HG03442 (cell line): Measurements from ENCODE around the gene CDC23.
"Not testable (repeated sequence)": the region's sequence is repeated elsewhere in the genome, so short reads cannot be mapped to it uniquely, and the experiment has no call there.

Source experiments
- ATAC-seq: cut with Tn5 transposase; IDR thresholded peaks from one replicate; pipeline ENCODE4 v1.9.1; 2021; ENCODE audit warnings: mild to moderate bottlenecking, moderate library complexity; ENCODE audit not compliant: unreplicated experiment

The CDC23 gene

DNA sequence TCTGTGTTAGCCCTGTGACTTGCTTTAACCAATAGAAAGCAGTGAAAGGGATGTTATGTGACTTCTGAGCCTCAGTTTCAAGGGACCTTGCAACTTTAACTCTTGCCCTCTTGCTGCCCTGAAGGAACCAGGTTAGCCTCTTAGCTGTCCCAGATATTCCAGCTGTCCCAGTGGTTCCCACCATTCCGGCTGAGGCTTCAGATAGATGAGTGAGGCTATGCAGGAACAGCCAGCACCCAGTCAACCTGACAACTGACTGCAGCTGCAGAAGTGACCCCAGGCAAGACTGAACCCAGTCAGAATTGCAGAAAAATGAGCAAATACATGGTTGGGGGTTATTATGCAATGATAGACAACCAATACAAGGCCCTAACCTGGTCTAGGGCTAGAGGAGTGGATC lies 10.4 kb upstream of the CDC23 start:
- ATAC-seq: no peak

DNA sequence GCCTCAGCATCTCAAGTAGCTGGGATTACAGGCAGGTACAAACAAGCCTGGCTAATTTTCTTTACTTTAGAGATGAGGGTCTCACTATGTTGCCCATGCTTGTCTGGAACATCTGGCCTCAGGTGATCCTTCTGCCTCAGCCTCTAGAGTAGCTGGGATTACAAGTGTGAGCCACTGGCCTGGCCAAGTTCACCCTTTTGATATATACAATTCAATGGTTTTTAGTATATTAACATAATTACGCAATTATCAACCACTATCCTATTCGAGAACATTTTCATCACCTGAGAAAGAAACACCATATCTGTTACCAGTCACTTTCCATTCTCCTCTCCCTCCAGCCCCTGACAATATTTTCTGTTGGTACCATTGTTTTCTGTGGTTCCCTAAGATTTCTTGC lies 3.7 kb upstream of the CDC23 start:
- no peak for ATAC-seq

DNA sequence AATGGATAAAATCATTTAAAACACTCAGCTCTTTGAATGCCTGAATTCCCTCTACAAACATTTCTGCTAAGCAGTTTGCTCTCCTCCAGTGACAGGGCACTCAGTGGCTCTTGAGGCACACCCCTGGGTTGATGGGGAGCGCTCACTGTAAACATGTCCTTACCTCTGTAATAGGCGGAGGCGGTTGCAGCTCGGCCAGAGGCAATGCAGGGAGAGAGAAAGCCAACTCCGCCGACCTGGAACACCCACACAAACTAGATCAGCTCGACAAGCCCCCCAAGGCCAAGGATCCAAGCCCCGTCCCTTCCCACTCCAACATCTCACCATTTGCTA lies 329 bp downstream of the CDC23 start:
- peak; percentile 5 for ATAC-seq

DNA sequence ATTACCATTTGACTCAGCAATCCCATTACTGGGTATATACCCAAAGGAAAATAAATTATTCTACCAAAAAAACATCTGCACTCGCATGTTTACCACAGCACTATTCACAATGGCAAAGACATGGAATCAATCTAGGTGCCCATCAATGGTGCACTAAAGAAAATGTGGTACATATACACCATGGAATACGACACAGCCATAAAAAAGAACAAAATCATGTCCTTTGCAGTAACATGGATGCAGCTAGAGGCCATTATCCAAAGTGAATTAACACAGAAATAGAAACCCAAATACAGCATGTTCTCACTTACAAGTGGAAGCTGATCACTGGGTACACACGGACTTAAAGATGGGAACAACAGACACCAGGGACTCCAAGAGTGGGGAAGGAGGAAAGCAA lies 2.1 kb downstream of the CDC23 start:
- no peak for ATAC-seq

DNA sequence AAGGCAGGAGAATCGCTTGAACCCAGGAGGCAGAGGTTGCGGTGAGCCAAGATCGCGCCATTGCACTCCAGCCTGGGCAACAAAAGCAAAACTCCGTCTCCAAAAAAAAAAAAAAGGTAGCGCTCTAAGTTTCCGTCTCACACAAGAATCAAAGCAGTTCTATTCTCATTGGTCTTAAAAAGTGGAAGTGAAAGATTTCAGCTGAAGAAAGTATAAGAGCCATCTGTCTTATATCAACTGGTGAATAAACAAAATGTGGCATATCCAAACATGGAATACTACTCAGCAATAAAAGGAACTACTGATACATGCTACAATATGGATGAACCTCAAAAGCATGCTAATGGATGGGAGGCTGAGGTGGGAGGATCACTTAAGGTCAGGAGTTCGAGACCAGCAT lies 19.3 kb downstream of the CDC23 start:
- not testable (repeated sequence) for ATAC-seq

DNA sequence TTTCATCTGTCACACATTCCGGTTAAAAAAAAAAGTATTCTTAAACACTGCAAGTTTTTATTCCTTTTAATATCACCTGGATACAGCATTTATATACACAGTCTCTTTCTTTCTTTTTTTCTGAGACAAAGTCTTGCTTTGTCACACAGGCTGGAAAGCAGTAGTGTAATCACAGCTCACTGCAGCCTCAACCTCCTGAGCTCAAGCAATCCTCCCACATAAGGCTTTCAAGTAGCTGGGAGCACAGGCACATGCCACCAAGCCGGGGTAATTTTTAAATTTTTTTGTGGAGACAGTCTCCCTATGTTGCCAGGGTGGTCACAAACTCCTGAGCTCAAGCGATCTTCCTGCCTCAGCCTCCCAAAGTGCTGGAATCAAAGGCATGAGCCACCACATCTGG lies 20.3 kb downstream of the CDC23 start:
- ATAC-seq: no peak

DNA sequence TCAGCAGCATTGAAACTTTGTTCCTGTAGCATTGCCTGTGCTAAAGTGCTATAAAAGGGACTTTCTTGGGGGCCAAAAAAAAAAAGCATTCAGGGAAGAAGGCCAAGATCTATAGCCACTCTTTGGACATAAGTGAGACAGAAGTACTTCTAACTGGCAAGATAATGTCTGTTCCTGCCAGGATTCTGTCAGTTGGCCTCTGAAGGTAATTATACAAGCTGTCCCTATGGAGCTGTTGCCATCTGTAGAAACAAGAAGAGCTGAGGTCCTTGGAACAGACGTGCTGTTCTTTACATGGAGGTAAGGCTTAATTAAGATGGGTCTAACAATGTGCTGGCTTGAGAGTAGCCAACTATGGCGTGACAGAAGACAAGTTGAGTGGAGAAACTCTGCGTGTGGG lies 24.5 kb downstream of the CDC23 start:
- no peak for ATAC-seq

DNA sequence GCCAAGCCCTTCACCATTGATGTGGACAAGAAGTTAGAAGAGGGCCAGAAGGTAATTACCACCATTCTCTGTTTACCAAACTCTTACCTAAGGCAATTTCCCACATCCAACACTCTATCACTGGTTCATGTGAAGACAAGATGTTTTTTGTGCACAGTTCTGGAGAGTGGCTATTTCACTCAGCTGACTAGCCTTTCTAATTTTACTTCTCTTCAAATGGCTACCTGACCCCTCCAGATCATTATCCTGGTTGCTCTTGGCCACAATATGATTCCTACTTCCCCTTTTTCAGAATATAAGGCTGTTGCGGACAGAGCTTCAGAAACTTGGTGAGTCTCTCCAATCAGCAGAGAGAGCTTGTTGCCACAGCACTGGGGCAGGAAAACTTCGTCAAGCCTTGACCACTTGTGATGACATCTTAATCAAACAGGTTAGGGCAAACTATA lies 27.1 kb downstream of the CDC23 start:
- ATAC-seq: peak; percentile 58

DNA sequence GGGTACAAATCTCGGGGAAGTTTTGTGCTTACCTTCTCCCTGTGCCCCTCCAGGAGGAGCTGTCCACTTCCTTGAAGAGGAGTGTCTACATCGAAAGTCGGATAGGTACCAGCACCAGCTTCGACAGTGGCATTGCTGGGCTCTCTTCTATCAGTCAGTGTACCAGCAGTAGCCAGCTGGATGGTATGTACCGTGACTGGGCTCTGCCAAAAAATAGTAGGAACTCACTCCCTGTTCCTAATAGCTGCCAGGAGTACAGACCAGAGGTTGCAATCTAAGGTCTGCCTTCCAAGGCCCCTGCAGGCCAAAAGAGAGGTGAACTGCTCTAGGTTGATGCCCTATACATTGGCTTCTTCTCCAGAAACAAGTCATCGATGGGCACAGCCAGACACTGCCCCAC lies 30.3 kb downstream of the CDC23 start:
- no peak for ATAC-seq

DNA sequence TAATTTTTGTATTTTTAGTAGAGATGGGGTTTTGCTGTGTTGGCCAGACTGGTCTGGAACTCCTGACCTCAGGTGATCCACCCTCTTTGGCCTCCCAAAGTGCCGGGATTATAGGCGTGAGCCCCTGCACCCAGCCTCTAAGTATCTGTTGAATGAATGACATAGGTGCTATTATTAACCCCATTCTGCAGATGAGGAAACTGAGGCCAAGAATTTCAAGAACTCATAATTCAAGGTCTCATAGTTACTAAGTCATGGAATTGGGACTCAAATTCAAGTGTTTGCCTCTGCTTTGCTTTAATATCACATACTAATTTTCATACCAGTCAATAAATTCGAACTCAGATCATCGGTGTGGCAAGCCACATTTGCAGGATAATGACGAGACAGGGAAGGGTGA lies 32.3 kb downstream of the CDC23 start:
- no peak for ATAC-seq

DNA sequence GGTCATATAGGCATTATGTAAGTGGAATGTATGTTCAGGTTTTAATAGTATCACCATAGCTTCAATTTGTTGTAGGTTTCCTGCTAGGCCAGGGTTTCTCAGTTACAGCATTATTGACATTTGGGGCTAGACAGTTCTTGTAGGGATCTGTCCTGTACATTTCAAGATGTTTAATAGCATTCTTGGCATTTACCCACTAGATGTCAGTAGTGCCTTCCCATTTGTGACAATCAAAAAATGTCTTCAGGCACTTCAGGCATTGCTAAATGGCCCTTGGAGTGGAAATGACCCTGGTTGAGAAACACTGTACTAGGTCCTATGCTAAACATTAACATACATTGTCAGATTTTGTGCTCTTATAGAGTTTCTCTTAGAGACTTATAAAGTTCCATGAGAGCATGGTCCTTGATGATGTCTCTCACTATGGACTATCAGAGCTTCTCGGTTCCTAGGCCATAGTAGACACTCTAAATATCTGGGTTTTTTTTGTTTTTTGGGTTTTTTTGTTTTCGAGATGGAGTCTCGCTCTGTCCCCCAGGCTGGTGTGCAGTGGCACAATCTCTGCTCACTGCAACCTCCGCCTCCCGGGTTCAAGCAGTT lies 32.8 kb downstream of the CDC23 start:
- no peak for ATAC-seq

DNA sequence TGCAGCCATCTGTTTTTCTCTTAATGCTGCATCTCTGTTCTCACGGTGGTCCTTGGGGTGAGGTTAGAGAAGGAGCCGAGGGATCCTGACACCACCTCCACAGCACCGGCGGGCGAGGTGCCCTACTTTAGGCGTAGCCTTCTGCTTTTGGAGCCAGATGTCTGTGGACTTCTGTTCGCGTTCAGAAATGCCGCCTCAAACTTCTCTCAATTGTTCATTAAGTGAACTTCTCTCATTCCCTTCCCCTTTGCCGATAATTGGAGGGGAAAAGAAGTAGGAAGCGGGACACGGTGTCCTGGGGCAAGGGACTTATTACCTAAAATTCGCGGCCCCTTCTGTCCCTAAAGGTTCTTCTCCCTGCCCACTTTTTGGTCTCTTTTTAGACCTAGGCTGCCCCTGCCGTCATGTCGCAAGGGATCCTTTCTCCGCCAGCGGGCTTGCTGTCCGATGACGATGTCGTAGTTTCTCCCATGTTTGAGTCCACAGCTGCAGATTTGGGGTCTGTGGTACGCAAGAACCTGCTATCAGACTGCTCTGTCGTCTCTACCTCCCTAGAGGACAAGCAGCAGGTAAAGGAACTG lies 33.8 kb downstream of the CDC23 start:
- ATAC-seq: no peak

DNA sequence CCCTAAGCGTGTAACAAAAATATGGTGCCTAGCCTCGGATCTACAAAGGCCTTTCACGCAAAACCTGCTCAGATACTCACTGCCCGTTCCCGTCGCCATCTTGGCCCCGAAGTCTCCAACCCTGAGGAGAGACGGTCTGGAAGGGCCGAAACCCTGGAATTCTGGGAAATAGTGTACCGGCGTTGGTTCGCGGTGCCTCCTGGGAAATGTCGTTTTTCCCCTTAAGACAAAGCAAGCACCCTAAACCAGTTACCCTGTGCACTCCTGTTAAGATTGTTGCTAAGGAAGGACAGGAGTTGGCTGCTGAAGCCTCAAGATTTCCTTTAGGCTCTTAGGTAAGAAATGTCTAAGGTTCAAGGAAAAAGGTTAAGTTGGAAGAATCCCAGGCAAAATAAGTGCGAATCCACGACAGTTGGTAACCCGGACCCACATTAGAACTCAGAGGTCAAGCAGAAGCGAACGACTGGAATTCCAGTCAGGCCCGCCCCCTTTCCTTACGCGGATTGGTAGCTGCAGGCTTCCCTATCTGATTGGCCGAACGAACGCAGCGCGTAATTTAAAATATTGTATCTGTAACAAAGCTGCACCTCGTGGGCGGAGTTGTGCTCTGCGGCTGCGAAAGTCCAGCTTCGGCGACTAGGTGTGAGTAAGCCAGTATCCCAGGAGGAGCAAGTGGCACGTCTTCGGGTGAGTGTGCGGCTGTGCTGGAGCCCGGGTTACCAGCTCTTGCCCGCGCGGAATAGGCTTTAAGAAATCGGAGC lies 34.4 kb downstream of the CDC23 start, which contains the start of the genes BRD8 and KIF20A:
Gene BRD8 (minus strand): TSS at position 115 of the 761 bp plus-strand sequence. CDS start 16 bp downstream, at position 99.
Gene KIF20A (plus strand): TSS at position 597 of the 761 bp plus-strand sequence. CDS start 569 bp downstream, outside the sequence.
- ATAC-seq: peak; percentile 80

DNA sequence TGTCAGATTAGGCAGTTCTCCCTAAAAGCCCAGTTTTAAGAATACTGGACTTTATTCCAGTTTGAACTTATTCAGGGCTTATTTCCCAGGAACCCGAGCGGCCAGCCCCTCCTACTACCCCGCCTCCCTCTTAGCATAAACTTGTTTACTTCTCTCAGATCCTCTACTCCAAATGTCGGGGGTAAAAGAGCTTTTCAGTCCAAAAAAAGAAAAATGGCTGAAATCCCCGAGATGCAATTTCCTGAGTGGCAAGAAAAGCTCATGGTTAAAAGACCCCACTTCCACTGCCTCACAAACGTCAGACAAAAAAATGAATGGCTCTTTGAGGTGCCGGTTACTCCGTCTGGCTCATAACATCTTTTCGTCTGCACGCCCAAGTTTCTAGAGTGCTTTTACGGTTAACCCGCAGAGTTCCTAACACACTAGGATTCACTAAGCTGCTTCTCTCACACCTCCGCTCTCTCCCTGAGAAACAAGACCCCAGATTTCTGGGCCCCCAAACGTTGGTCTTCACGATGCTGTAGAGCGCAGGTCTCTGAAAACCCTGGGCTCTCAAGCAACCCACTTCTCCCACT lies 35.1 kb downstream of the CDC23 start:
- no peak for ATAC-seq

DNA sequence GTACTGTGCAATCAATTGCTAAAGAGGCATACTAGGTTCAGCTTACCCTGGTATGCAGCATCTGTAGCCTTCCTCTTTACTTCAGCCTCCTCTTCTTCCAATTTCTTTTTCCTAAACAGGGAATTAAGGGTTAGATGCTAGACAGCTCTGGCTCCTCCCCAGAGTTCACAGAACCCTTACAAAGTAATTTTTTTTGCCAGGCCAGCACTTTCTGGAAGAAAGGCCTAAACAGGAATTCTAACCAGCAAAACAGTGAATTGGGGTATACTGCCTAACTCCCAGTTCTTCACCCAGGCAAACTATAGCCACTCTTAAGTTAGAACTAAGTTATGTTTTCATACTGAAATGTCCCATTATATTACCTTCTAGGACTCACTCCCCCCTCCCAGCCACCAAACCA lies 42.8 kb downstream of the CDC23 start:
- no peak for ATAC-seq

DNA sequence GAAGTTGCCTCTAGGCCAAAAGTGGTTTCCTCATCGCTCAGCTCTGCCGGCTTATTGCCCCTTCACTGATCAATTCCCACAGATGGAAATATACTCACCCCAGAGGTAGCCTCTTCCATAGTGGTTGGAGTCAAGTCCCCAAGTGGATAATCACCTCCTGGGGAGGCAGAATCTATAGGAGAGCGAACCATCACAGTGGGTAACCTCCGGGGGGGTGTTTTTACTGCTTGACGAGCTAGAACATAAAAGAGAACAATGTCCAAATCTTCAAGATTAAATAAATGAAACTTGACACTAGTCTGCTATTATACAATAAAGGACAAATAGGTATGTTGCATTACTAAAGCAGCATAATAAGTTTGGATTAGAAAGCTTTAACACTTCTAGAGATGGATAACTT lies 44.0 kb downstream of the CDC23 start:
- no peak for ATAC-seq

DNA sequence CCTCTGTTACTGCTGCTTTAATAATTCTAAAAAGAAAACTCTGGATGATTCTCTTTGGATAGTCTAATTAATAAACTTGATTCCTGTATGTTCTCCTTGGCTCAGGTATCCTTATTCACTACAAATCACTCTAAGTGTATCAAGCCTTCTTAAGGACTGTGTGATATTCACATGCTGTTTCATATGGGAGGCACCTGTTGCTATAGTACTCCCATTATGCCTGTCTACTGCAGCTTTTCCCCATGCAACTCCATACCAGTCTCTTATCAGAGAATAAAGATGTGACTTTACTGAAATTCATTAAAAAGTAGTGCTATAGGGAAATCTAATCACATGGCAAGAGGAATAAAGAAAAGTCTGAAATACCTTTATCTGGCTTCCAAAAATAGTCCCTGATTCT lies 49.4 kb downstream of the CDC23 start:
- ATAC-seq: no peak

DNA sequence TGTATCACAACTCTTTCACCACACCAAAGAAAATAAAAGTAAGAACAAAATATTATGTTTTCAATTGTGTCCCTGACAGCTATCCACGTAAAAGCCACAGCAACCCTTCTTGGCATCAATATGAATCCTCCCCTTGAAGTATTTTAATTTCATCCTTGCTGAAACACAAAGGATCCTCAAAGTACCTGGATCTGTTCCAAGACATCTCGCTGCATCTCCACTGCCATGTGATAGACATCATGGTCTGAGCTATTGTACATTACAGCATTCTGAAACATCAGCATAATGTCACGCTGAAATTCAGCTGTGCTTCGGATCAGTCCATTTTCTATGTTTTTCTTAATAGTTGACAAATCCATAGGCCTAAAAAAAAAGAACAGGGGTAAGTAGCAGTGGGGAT lies 52.4 kb downstream of the CDC23 start:
- no peak for ATAC-seq

DNA sequence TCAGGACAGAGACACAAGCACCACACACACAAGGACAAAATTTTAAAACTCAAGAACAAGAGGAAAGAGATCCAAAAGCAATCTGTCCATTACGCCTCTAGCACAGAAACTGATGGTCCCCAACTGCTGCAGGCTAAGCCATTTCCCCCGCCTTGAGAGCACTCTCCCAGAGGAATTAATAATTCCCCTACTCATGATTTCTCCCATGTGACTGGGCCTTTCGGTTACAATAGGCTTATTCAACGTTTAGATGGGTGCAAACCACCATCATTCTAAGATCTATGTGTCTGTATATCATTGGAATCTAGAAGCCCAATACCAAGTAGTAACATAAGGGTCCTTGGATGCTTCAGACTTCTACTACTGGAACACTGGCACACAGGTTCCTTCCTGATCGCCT lies 53.5 kb downstream of the CDC23 start:
- ATAC-seq: no peak

DNA sequence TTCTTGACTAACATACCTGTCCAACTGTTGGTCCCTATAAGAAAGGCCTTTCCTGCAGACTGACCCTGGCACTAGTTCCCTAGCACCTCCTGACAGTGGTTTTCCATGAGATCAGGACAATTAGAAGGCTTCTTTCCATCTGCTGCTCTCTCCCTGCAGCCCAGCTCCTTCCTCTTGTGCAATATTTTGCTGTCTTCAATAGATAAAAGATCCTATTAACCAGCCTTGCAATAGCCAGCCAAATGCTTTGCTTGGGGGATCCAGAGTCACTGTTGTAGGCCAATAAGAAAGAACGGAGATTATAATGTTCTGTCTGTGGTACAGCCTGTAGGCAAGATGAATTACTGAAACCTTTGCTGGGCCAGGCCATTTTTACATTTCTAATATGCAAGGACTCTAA lies 55.5 kb downstream of the CDC23 start:
- no peak for ATAC-seq

DNA sequence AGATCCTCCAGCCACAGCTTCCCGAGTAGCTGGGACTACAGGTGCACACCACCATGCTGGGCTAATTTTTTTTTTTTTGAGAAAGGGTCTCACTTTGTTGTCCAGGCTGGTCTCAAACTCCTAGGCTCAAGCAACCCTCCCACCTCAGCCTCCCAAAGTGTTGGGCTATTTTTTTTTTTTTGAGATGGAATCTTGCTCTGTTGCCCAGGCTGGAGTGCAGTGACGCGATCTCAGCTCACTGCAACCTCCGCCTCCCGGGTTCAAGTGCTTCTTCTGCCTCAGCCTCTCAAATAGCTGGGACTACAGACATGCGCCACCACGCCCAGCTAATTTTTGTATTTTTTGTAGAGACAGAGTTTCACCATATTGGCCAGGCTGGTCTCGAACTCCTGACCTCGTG lies 57.1 kb downstream of the CDC23 start:
- ATAC-seq: not testable (repeated sequence)

DNA sequence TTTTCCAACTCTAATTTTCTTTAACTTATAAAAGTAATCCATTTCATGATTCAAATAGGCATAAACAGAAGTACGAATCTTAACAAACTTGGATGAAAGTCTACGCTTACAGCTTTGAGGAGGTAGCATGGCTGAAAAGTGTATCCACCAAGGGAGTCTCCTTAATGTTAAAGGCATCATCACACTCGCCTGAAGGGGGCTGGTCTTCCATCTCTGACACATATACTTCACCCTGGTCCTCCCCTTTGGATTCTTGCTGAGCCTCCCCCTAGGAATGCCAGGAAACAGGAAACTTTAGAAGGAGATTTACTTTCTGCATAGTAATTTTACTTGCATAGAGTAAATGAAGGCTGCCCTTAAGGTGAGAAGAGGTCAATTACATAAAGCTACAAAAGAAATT lies 63.6 kb downstream of the CDC23 start:
- no peak for ATAC-seq
